ENCODE results near the gene ARID5A. TPM values are rescaled to one million over a fixed set of nuclear protein-coding genes. Genes with fewer than 3 reads are reported as not detected.

ARID5A gene
- total RNA-seq, 1 donor from 2014 or later: 9.9 TPM

- Histone ChIP-seq H3K27ac (ENCODE audit: low read depth, low read length) (peak overlapping the region; percentile 97), H3K27me3 (ENCODE audit: control insufficient read depth in 3 of 3, insufficient read depth in 3 of 3, low read length in 3 of 3) (no peaks in the 10 kb centered on the region), H3K9ac (ENCODE audit: low read depth in 1 of 3, low read length in 3 of 3) (peak overlapping the region; percentile 79 to 90 (median 82)), H3K4me1 (ENCODE audit: control insufficient read depth in 3 of 3, insufficient read depth in 3 of 3, low read length in 3 of 3) (peaks cover 75 to 85% (median 84%) of the 10 kb centered on the region in 3 donors), H3K4me3 (ENCODE audit: low read length in 3 of 3) (peak overlapping the region; percentile 35 to 63 (median 57)), H3K36me3 (ENCODE audit: control insufficient read depth in 3 of 3, insufficient read depth in 3 of 3, low read length in 3 of 3) (no peaks in the 10 kb centered on the region), H3K9me3 (ENCODE audit: control insufficient read depth in 3 of 3, low read length in 3 of 3) (no peaks in the 10 kb centered on the region)
Measured at GRCh38 chr2:96531872-96532505, 4.6 kb upstream of the ARID5A start.

DNA sequence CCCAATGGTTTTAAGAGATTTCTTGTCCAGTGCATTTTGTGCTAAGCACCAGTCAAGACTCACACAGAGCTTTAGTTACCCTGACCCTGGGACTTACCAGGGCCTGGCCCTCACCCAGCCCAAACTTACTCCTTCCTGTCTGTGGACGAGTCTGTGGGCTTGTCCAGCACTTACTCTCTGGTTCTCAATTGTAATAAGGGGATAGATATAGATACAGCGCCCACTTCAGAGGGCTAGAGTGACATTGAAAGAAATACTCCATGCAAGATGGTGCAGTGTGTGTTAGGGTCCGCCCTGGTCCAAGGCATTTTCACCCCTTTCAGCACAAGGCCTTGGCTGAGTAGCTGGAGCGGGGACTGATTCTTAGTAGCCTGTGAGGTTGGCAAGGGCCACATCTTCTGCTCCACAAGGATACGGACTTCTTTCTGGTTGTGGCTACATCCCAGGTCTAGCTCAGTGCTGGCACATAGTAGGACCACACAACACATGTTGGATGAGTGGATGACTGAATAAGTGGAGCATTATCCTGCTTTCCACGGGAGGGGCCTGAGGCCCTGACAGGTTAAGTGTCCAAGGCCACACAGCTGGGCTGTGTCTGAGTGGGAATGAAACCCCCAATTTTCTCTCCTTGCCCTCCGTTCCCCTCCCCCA is 3.8 kb upstream of the ARID5A start:
- H3K4me1 ChIP-seq (ENCODE audit: control insufficient read depth in 3 of 3, insufficient read depth in 3 of 3, low read length in 3 of 3): peaks cover 76 to 88% (median 83%) of the 10 kb centered on the region in 3 donors
- H3K9me3 ChIP-seq (ENCODE audit: control insufficient read depth in 3 of 3, low read length in 3 of 3): no peaks in the 10 kb centered on the region
- peak overlapping the region; percentile 69 to 82 (median 79) for H3K9ac ChIP-seq (ENCODE audit: low read depth in 1 of 3, low read length in 3 of 3)
- H3K27ac ChIP-seq (ENCODE audit: low read depth, low read length): peak overlapping the region; percentile 97
- H3K36me3 ChIP-seq (ENCODE audit: control insufficient read depth in 3 of 3, insufficient read depth in 3 of 3, low read length in 3 of 3): no peaks in the 10 kb centered on the region
- peak overlapping the region in 2 of 3 donors; percentile 57 to 63 for H3K4me3 ChIP-seq (ENCODE audit: low read length in 3 of 3)
- no peaks in the 10 kb centered on the region for H3K27me3 ChIP-seq (ENCODE audit: control insufficient read depth in 3 of 3, insufficient read depth in 3 of 3, low read length in 3 of 3)

DNA sequence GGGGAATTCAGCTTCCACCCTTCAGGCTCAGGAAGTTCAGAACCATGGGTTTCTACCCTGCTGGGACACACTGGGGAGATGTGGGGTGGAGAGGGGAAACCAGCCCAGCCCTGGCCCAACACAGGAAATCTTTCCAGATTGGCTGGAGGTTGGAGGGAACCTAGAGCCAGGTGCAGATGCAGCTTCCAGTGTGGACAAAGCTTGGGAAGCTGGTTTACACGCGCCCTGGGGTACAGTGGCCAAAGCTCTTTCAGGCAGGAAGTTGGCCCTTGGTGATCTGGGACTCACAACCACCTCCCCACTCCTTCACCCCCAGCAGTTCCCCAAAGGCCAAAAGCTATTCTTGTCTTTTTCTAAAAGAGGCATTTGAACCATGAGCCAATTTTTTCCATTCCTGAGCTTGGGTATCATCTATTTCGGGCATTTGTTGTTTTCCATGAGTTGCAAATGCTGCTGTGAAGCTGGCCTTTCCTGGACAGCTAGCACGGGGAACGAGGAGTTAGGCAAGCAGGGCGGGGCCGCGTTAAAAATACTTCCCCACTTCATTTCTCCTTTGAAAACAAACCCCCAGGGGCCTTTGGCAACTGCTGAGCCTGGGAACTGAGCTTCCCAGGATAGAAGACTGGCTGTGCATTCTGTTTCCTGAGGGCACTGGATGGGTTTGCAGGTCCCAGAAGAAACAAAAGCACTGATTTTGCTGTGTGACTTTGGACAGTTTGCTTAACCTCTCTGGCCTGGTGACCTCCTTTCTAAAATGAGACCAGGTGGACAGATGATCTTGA is 3.1 kb upstream of the ARID5A start:
- peaks cover 76 to 88% (median 83%) of the 10 kb centered on the region in 3 donors for H3K4me1 ChIP-seq (ENCODE audit: control insufficient read depth in 3 of 3, insufficient read depth in 3 of 3, low read length in 3 of 3)
- H3K27ac ChIP-seq (ENCODE audit: low read depth, low read length): peak overlapping the region; percentile 97
- no peaks in the 10 kb centered on the region for H3K9me3 ChIP-seq (ENCODE audit: control insufficient read depth in 3 of 3, low read length in 3 of 3)
- H3K36me3 ChIP-seq (ENCODE audit: control insufficient read depth in 3 of 3, insufficient read depth in 3 of 3, low read length in 3 of 3): no peaks in the 10 kb centered on the region
- peak overlapping the region; percentile 1 to 42 (median 9) for H3K4me3 ChIP-seq (ENCODE audit: low read length in 3 of 3)
- H3K9ac ChIP-seq (ENCODE audit: low read depth in 1 of 3, low read length in 3 of 3): peak overlapping the region; percentile 69 to 82 (median 79)
- H3K27me3 ChIP-seq (ENCODE audit: control insufficient read depth in 3 of 3, insufficient read depth in 3 of 3, low read length in 3 of 3): no peaks in the 10 kb centered on the region

DNA sequence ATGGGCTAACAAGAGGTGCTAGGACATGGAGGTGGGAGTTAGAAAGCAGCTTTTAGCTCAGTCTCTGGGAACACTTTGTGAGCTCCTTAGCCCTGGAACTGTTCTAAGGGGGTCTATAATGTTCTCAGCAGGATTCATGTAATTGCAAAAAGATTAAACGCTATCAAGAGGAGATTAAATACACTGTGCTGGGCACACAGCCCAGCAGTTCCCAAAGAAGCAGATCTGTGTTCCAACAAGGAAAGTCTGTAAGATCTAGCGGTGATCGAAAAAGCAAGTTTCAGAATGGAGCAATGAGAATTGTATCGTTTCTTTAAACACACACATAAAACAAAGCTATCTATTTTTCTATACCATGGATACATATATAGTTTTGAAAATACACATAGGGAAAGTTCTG is 2.4 kb upstream of the ARID5A start:
- Histone ChIP-seq H3K9me3 (ENCODE audit: control insufficient read depth in 3 of 3, low read length in 3 of 3) (no peaks in the 10 kb centered on the region), H3K27ac (ENCODE audit: low read depth, low read length) (peak overlapping the region; percentile 97), H3K36me3 (ENCODE audit: control insufficient read depth in 3 of 3, insufficient read depth in 3 of 3, low read length in 3 of 3) (no peaks in the 10 kb centered on the region), H3K4me3 (ENCODE audit: low read length in 3 of 3) (peak overlapping the region in 1 of 3 donors; percentile 0), H3K9ac (ENCODE audit: low read depth in 1 of 3, low read length in 3 of 3) (peak overlapping the region; percentile 69 to 82 (median 79)), H3K27me3 (ENCODE audit: control insufficient read depth in 3 of 3, insufficient read depth in 3 of 3, low read length in 3 of 3) (no peaks in the 10 kb centered on the region), H3K4me1 (ENCODE audit: control insufficient read depth in 3 of 3, insufficient read depth in 3 of 3, low read length in 3 of 3) (peaks cover 74 to 88% (median 82%) of the 10 kb centered on the region in 3 donors)

DNA sequence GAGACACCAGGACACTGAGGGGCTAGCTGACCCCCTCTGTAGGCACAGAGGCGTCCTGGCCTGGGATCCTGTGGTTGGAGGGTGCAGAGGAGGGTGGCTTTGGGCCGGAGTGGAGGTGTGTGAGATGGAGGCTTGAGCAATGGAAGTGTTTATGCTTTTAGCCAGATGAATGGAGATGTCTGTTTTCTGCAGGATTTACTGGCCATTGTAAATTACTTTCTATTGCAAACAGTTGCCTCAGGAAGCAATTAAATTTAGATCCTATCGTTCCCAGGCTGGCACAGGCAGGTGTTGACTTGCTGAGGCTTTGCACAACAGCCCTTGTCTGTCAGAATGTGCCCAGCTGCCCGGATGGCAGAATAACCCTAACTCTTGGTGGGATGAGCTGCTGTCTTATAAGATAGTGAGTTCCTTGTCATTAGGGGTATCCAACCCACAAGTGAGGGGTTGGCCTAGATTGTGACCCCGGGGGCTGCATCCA is 1.8 kb upstream of the ARID5A start:
- H3K27ac ChIP-seq (ENCODE audit: low read depth, low read length): peak overlapping the region; percentile 97
- no peaks in the 10 kb centered on the region for H3K27me3 ChIP-seq (ENCODE audit: control insufficient read depth in 3 of 3, insufficient read depth in 3 of 3, low read length in 3 of 3)
- H3K9me3 ChIP-seq (ENCODE audit: control insufficient read depth in 3 of 3, low read length in 3 of 3): no peaks in the 10 kb centered on the region
- H3K36me3 ChIP-seq (ENCODE audit: control insufficient read depth in 3 of 3, insufficient read depth in 3 of 3, low read length in 3 of 3): no peaks in the 10 kb centered on the region
- H3K4me1 ChIP-seq (ENCODE audit: control insufficient read depth in 3 of 3, insufficient read depth in 3 of 3, low read length in 3 of 3): peaks cover 71 to 88% (median 79%) of the 10 kb centered on the region in 3 donors
- peak overlapping the region in 2 of 3 donors; percentile 69 to 70 for H3K9ac ChIP-seq (ENCODE audit: low read depth in 1 of 3, low read length in 3 of 3)
- no peak overlapping the region for H3K4me3 ChIP-seq (ENCODE audit: low read length in 3 of 3)

DNA sequence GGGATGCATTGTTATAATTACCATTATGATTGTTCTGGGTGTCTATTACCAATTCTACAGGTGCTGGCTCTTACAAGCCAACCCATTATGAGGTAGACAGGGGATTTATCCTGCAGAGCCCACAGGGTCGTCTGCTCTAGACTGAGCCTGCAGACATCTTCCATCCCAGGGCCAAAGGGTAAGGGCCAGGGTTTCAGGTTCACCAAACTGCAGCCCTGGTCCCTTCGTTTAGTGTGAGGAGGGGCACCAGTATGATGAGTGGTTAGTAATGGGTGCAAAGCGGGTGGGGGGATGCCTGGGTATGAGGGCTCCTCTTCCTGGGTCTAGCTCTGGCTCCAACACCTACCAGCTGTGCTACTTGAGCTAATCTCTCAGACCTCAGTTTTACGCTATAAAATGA is 1.2 kb upstream of the ARID5A start:
- peak overlapping the region in 2 of 3 donors; percentile 69 to 70 for H3K9ac ChIP-seq (ENCODE audit: low read depth in 1 of 3, low read length in 3 of 3)
- H3K4me1 ChIP-seq (ENCODE audit: control insufficient read depth in 3 of 3, insufficient read depth in 3 of 3, low read length in 3 of 3): peaks cover 68 to 88% (median 75%) of the 10 kb centered on the region in 3 donors
- H3K9me3 ChIP-seq (ENCODE audit: control insufficient read depth in 3 of 3, low read length in 3 of 3): no peaks in the 10 kb centered on the region
- H3K36me3 ChIP-seq (ENCODE audit: control insufficient read depth in 3 of 3, insufficient read depth in 3 of 3, low read length in 3 of 3): no peaks in the 10 kb centered on the region
- no peak overlapping the region for H3K4me3 ChIP-seq (ENCODE audit: low read length in 3 of 3)
- peak overlapping the region; percentile 97 for H3K27ac ChIP-seq (ENCODE audit: low read depth, low read length)
- H3K27me3 ChIP-seq (ENCODE audit: control insufficient read depth in 3 of 3, insufficient read depth in 3 of 3, low read length in 3 of 3): no peaks in the 10 kb centered on the region

DNA sequence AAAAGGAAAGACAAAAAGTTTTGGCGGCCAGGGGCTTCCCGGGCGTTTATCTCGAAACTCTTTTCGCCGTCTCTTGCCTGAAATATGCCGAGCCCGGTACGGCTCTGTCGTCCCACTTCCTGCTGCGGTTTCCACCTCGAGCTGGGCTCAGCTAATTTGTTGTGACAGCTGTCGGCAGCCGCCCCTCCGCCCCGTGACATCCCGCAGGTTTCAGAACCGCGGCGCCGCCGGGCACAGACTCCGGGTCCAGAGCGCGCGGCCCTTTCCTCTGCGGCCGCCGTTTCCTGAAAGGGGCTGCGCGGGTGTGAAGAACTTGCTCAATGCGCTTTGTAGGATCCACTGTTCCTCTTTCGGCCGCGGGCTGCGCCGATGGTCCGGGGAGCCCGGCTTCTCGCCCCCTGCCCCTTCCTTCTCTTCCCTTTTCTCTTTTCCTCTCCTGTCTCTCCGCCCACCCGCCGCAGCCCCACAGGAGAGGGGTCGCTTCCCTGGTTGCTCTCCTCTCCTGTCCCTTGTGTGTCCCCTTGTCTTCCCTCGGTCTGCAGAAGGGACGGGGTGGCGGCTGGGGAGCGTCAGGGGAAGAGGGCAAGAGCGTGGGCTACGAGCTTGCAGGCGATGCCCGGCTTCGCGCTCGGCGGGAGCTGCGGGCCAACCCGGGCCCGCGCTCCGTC is 648 bp downstream of the ARID5A start:
- Histone ChIP-seq H3K9ac (ENCODE audit: low read depth in 1 of 3, low read length in 3 of 3) (peak overlapping the region; percentile 79 to 95 (median 87)), H3K27ac (ENCODE audit: low read depth, low read length) (peak overlapping the region; percentile 97), H3K27me3 (ENCODE audit: control insufficient read depth in 3 of 3, insufficient read depth in 3 of 3, low read length in 3 of 3) (no peaks in the 10 kb centered on the region), H3K4me3 (ENCODE audit: low read length in 3 of 3) (peak overlapping the region; percentile 78 to 90 (median 84)), H3K4me1 (ENCODE audit: control insufficient read depth in 3 of 3, insufficient read depth in 3 of 3, low read length in 3 of 3) (peaks cover 67 to 88% (median 70%) of the 10 kb centered on the region in 3 donors), H3K36me3 (ENCODE audit: control insufficient read depth in 3 of 3, insufficient read depth in 3 of 3, low read length in 3 of 3) (no peaks in the 10 kb centered on the region), H3K9me3 (ENCODE audit: control insufficient read depth in 3 of 3, low read length in 3 of 3) (no peaks in the 10 kb centered on the region)

DNA sequence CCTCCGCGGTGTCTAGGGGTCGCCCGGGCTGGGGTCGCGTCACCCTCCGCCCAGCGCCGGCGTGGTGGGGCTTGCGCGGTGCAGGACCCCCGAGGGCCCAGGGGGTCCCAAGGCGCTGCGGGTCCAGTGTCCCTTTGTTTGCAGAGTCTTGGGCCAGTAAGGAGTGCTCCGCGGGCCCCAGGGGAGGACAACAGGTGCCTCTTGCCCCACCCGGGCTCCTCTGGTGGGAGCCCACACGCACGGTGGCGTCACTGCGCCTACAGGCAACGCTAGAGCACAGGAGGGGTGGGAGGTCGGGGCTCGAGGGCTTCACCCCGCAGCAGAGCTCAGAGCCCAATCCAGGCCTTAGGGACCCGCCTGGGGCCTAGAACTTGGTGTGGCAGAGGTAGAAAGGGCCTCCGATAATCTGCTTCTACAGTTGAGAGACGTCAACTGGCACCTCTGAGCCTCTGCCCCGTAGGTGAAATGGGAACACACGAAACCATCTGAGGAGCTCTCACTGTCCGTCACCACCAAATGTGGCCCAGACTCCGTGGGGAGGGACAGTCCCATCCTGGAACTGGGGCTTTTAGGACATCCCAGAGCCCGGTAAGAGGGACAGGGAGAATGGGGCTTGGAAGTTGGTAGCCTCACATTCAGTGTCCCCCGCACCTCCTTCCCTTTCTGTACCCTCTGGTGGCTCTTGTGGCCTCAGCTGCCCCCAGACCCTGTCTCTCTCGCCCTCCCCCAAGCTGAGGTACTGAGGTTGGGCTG is 1.4 kb downstream of the ARID5A start:
- Histone ChIP-seq H3K27me3 (ENCODE audit: control insufficient read depth in 3 of 3, insufficient read depth in 3 of 3, low read length in 3 of 3) (no peaks in the 10 kb centered on the region), H3K4me3 (ENCODE audit: low read length in 3 of 3) (peak overlapping the region; percentile 78 to 90 (median 84)), H3K9me3 (ENCODE audit: control insufficient read depth in 3 of 3, low read length in 3 of 3) (no peaks in the 10 kb centered on the region), H3K4me1 (ENCODE audit: control insufficient read depth in 3 of 3, insufficient read depth in 3 of 3, low read length in 3 of 3) (peaks cover 62 to 88% (median 69%) of the 10 kb centered on the region in 3 donors), H3K9ac (ENCODE audit: low read depth in 1 of 3, low read length in 3 of 3) (peak overlapping the region; percentile 79 to 95 (median 87)), H3K27ac (ENCODE audit: low read depth, low read length) (peak overlapping the region; percentile 97), H3K36me3 (ENCODE audit: control insufficient read depth in 3 of 3, insufficient read depth in 3 of 3, low read length in 3 of 3) (peaks cover 0 to 4% (median 2%) of the 10 kb centered on the region in 3 donors)
